Uterus (tissue), 2 donors: Measurements from ENCODE around the gene C3orf70.

Source experiments
- CTCF ChIP-seq, 4 experiments: fragments of 200-600 bp in 2 of 4; fragments of 450-650 bp in 2 of 4; sonication (generic) in 2 of 4; IDR thresholded peaks; one replicate each; pipeline ENCODE4 v1.5.1; 2016 to 2019; ENCODE audit warnings: antibody characterized with exemption in 4 of 4, mild to moderate bottlenecking in 2 of 4, moderate library complexity in 1 of 4
- POLR2A ChIP-seq, 2 donors: fragments of 450-650 bp; IDR thresholded peaks; one replicate each; pipeline ENCODE4 v1.6.1; 2016; ENCODE audit warnings: antibody characterized with exemption in 2 of 2, mild to moderate bottlenecking in 1 of 2, moderate library complexity in 1 of 2

GRCh38 chr3:185131602-185132256 is 21.1 kb downstream of the C3orf70 start:
- TF ChIP-seq CTCF (IDR thresholded peaks at IDR 0.05): no peak
- no peak for TF ChIP-seq POLR2A (IDR thresholded peaks at IDR 0.05)
